ENCODE measurements around the gene TBC1D22B.

The TBC1D22B gene

DNA sequence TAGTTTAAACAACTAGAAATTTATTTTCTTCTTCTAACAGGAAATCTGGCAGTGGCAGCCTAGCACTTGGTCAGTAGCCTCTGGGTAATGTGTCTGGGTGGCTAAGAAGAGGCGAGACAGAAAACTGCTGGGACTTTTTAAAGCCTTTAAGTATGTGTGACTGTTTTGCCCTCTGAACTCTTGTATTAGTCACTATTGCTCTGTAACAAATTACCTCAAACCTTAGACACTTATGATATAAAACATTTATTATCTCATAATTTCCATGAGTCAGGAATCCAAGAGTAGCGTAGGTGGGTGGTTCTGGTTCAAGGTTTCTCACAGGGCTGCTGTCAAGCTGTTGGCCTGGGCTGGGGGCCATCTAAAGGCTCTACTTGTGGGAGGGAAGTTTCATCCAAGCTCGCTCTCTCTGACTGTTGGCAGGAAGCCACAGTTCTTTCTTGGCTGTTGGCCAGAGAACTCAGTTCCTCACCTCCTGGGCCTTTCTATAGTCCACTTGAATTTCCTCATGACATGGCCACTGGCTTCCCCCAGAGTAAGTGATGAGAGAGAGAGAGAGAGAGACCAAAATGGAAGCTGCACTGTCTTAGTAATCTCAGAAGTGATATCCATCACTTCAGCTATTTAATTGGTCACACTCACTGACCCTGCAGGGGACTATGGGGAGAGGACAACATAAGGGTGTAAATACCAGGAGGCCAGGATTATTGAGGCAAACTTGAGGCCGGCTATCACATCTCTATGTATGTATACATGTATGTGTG lies 17.4 kb upstream of the TBC1D22B start:
- FAIRE-seq (peak; percentile 96), DNase-seq (ENCODE audit: low spot score) (peak; percentile 100)

DNA sequence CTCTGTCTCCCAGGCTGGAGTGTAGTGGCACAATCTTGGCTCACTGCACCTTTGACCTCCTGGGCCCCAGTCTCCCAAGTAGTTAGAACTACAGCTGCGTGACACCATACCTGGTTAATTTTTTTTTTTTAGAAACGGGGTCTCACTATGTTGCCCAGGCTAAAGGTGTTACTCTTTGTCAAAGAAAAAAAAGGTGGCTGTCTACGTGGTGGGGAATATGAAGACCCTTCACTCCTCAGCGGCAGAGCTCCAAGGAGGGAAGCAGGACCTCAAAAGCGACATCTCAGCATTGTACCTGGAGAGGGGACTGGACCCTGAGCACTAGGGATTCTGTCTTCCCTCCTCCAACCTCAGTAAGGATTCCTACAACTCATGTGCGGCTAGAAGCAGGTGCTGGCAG lies 16.4 kb upstream of the TBC1D22B start:
- no peak for FAIRE-seq
- DNase-seq (ENCODE audit: low spot score), result no peak

GRCh38 chr6:37241775-37242428 lies 15.7 kb upstream of the TBC1D22B start:
- FAIRE-seq (no peak), DNase-seq (ENCODE audit: low spot score) (no peak)

GRCh38 chr6:37242429-37243052 lies 15.0 kb upstream of the TBC1D22B start:
- peak; percentile 86 for FAIRE-seq
- DNase-seq (ENCODE audit: low spot score), result peak; percentile 98

DNA sequence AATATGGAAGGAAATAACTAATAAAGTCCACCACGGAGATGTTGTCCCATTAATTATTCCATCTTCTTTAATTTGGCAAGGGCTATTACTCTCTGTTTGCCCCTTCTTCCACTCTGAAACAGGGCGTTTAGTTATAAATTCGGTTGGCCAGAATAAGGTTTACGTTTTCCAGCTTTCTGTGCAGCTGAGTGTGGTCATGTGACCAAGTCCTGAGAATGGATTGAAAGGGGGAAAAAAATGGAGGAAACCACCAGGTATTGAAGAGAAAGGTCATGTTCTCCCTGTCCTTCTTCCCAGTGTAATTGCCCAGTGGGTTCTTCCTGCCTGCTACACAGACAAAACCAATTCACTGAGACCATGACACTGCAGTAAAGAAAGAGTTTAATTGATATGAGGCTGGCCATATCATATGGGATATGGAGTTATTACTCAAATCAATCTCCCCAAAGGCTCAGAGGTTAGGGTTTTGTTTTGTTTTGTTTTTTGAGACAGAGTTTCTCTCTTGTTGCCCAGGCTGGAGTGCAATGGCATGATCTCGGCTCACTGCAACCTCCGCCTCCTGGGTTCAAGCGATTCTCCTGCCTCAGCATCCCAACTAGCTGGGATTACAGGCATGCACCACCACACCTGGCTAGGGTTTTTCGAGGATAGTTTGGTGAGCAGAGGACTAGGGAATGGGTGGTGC lies 14.3 kb upstream of the TBC1D22B start:
- DNase-seq (ENCODE audit: low spot score), result no peak
- no peak for FAIRE-seq

DNA sequence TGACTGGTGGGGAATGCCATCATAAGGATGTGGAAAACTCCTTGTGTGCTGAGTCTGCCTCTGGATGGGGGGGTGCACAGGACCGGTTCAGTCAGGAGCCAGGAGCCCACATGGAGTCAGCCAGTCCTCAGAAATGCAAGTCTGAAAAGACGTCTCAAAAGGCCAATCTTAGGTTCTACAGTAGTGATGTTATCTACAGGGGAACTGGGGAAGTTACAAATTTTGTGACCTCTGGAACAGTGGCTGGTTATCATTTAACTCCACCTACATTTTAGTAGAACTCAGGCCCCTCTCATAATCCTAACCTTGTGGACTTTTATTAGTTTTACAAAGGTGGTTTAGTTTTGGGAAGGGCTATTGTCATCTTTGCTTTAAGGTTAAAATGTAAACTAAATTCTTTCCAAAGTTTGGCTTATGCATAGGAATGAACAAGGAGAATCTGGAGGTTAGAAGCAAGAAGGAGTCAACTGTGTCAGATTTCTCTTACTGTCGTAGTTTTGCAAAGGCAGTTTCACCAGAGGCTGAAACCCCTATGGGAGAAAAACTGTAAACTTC lies 13.7 kb upstream of the TBC1D22B start:
- no peak for DNase-seq (ENCODE audit: low spot score)
- no peak for FAIRE-seq

DNA sequence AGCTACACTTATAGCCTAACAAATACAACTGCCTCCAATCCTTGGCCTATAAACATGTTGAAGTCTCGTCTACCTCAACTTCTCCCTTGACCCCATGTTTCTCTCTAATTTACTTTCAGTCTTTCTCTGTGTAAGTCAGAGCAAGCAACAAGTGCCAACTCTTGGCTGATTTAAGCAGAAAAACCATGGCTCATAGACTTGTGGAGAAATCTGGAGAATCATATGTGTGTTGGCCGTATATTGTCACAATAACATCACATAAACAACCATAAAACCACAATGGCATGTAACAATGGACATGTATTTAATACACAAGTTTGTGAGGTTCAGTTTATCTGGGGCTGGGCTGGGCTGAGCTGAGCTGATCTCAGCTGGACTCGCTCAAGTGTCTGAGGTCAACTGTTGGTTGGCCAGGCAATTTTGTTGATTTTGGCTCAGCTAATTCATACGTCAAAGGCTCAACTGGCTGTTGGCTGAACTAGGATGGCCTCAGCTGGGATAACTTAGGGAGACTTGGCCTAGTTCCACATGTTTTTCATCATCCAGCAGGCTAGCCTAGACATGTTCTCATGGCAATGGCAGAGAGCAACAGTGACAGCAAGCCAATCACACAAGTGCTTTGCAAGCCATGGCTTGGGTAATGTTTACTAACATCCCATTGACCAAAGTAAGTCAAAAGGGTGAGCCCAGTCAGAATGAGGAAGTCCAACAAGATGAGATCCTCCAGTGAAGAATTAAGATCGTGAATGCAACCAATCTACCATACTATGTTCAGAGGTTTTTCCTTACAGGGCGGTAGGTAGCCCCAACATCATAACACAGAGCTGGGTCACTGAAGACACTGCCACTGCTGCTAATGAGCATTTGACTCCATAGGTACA lies 12.9 kb upstream of the TBC1D22B start:
- peak; percentile 94 for DNase-seq (ENCODE audit: low spot score)
- no peak for FAIRE-seq

DNA sequence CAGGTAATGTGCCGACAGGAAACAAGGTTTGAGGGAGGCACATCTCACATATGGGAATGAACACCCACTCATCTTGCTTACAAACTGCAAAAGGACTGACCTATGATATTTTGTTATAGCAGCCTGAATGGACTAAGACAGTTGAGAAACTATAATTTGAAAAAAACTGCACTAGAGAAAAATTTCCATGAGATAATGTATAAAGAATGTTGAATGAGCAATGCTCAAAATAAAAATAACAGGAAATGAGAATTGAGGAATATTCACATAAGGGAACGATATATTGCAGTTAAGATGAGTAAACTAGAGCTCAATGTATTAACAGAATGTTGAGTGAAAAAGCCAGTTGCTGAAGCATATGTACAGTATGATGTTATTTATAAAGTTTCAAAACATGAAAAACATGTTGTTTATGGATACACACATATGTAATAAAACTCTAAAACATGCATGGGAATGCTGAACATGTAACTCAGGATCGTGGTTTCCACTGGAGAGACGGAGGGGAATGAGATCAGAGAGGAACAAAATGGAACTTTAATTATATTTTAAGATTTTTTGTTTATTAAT lies 6.3 kb upstream of the TBC1D22B start:
- FAIRE-seq (no peak), DNase-seq (ENCODE audit: low spot score) (peak; percentile 11)

GRCh38 chr6:37253486-37254007 lies 4.0 kb upstream of the TBC1D22B start:
- no peak for DNase-seq (ENCODE audit: low spot score)
- FAIRE-seq, result no peak

DNA sequence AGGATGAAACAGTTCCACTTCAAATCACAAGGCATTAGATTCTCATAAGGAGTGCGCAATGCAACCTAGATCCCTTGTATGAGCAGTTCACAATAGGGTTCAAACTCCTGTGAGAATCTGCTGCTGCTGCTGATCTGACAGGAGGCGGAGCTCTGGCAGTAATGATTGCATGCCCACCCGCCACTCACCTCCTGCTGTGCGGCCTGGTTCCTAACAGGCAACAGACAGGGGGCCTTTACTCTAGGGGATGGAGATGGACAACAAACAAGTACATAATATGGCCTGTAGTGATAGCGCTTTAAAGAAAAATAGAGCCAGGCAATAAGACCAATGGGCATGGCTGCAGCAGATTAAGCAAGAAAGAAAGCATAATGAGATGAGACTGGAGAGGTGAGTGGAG lies 2.7 kb upstream of the TBC1D22B start:
- FAIRE-seq (no peak), DNase-seq (ENCODE audit: low spot score) (no peak)

DNA sequence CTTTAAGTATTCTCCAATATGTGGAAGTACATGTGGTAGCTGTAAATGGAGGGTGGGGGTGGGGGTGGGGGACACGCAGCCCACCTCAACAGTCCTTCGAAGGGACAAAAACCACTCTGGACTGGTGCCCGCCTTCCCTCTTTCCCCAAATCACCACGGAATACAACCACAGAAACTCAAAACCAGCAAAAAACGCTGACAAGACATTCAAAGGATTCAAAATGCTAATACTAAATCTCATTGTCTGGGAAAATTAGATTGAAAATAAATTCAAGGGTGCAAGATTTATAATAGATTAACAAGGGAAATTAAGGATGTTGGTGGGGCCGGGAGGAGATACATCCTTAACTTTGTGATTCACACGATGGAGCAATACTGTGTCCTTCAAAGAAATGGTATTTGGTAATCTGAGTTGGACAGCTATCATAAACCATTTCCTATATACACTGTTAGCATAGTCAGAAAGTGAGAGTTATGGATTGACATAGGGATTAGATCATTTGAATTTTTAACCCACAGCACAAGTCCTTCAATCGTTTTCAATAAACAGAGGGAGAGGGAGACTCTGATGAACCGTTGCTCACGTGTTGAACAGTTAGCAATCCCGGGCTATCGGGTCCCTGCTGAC lies 766 bp upstream of the TBC1D22B start:
- FAIRE-seq (no peak), DNase-seq (ENCODE audit: low spot score) (no peak)

GRCh38 chr6:37257320-37257633 lies 295 bp upstream of the TBC1D22B start:
- FAIRE-seq (no peak), DNase-seq (ENCODE audit: low spot score) (no peak)

DNA sequence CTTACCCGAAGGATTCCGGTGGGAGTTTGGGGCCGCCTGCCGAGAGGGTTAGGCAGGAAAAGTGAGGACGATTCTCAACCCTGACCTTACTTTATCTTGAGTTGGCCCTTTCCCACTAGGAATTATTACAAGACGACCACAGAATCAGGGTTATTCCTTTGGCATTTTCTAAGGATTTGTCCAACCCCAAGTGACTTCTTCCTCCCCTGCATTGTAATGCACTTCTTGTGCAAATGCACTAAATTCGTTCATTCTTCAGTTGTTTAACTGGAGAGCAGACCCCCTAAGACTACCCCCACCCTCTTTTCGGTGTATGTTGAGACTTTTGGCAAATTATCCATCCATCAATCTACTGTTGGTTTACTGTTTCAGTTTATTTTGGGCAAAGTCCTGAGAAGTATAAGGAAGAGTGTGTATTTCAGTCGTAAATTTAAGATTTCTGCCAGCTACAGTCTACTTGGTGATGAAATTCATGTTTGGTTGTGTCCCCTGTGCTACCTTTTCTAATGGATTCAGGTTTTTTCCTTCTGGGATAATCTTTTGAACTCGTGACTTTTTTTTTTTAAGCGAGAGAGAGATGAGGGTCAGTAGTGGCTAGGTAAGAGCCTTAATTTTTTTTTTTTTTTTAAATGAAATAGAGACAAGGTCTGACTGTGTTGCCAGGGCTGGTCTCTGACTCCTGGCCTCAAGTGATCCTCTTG lies 983 bp downstream of the TBC1D22B start:
- DNase-seq (ENCODE audit: low spot score), result no peak
- FAIRE-seq, result no peak

DNA sequence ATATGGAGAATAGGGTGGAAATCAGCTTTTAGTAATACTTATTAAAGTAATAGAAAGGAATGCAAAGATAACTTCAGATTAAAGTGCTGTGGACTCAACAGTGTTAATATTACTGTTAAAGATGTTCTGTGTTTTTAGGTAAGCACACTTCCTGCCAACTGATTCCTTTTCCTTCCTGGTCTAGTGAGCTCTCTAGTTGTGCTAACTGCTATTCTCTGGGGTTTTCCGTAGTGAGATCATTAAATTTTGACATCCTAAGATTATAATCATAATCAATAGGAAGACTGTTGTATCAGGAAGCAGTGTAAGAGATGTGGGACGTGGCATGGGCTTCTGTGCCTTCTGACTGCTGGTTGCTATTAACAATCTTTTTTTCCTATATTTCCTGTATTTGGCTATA lies 1.6 kb downstream of the TBC1D22B start:
- FAIRE-seq (no peak), DNase-seq (ENCODE audit: low spot score) (peak; percentile 17)

DNA sequence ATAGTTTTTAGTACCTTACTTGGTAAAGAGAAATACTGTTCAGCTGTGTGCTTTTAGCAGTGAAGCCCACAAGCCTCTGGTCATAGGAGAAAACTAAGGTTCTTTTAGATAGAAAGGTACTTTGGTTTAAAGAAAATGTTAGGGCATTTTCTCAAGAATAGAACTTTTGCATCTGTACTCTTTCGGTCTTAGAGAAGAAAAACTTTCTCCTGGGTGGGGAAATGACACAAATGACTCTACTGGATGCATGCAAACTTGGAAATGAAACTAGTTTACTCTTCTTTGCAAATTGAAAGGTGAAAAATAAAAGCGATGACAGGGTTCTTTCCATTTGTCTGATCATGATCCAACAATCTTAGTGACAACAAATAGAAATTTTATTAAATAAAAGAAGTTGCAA lies 2.5 kb downstream of the TBC1D22B start:
- FAIRE-seq (no peak), DNase-seq (ENCODE audit: low spot score) (no peak)

DNA sequence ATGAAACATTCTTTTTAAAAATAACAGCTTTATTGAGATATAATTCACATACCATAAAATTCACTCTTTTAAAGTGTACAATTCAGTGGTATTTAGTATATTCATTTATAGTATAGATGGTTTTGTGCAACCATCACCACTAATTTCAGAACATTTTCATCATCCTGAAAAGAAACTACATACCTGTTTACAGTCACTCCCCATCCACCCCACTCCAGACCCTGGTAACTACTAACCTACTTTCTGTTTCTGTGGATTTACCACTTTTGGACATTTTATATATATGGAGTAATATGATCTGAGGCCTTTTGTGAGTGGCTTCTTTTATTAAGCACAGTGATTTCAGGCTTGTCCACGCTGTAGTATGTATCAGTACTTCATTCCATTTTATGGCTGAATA lies 2.9 kb downstream of the TBC1D22B start:
- DNase-seq (ENCODE audit: low spot score) (no peak), FAIRE-seq (no peak)

DNA sequence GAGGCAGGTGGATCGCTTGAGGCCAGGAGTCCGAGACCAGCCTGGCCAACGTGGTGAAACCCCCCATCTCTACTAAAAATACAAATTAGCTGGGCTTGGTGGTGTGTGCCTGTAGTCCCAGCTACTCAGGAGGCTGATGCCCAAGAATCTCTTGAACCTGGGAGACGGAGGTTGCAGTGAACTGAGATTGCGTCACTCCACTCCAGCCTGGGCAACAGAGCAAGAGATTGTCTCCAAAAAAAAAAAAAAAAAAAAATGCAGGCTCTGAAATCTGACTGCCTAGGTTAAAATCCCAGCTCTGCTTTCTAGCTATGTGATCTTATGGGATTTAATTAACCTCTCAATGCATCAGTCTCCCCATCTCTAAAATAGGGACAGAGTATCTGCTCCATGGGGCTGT lies 3.6 kb downstream of the TBC1D22B start:
- DNase-seq (ENCODE audit: low spot score) (no peak), FAIRE-seq (no peak)

GRCh38 chr6:37262446-37263026 lies 5.0 kb downstream of the TBC1D22B start:
- no peak for DNase-seq (ENCODE audit: low spot score)
- no peak for FAIRE-seq

GRCh38 chr6:37265001-37265400 lies 7.4 kb downstream of the TBC1D22B start:
- FAIRE-seq (no peak), DNase-seq (ENCODE audit: low spot score) (no peak)

All from RCC 7860 (cell line).